Loucy (cell line): Measurements from ENCODE around the gene SHISA6.

Experiments
- H2AFZ ChIP-seq: fragments of 200-600 bp; sonication (generic); 2 replicates; pipeline ENCODE4 v1.6.0; 2016; ENCODE audit warnings: antibody characterized with exemption, mild to moderate bottlenecking, low read length, moderate library complexity
- H3F3A ChIP-seq: fragments of 200-600 bp; 2 replicates; pipeline ENCODE4 v1.6.0; 2016; ENCODE audit warnings: antibody characterized with exemption, low read depth, mild to moderate bottlenecking
- H3K27me3 ChIP-seq: fragments of 200-600 bp; sonication (generic); 2 replicates; pipeline ENCODE4 v1.6.1; 2014; ENCODE audit warnings: low read length, mild to moderate bottlenecking; ENCODE audit not compliant: insufficient read depth, poor library complexity, severe bottlenecking
- H3K36me3 ChIP-seq: fragments of 200-600 bp; sonication (generic); 2 replicates; pipeline ENCODE4 v1.6.1; 2016; ENCODE audit warnings: low read length; ENCODE audit not compliant: insufficient read depth
- H3K4me1 ChIP-seq: fragments of 200-600 bp; sonication (generic); 2 replicates; pipeline ENCODE4 v1.5.1; 2014; ENCODE audit warnings: low read length, mild to moderate bottlenecking; ENCODE audit not compliant: insufficient read depth, poor library complexity, severe bottlenecking
- H3K4me2 ChIP-seq: fragments of 200-600 bp; sonication (generic); 2 replicates; pipeline ENCODE4 v1.6.0; 2014; ENCODE audit warnings: antibody characterized with exemption, low read length, low read depth, mild to moderate bottlenecking; ENCODE audit not compliant: poor library complexity, severe bottlenecking
- H3K4me3 ChIP-seq: fragments of 200-600 bp; sonication (generic); 2 replicates; pipeline ENCODE4 v1.5.1; 2014; ENCODE audit warnings: low read length, mild to moderate bottlenecking, mixed read lengths; ENCODE audit not compliant: poor library complexity, severe bottlenecking
- H3K79me2 ChIP-seq: fragments of 200-600 bp; sonication (generic); 2 replicates; pipeline ENCODE4 v1.6.1; 2014; ENCODE audit warnings: low read length; ENCODE audit not compliant: insufficient read depth
- H3K9ac ChIP-seq: fragments of 200-600 bp; sonication (generic); 2 replicates; pipeline ENCODE4 v1.6.0; 2014; ENCODE audit warnings: mild to moderate bottlenecking, low read depth, low read length, moderate library complexity; ENCODE audit not compliant: poor library complexity, severe bottlenecking
- H3K9me2 ChIP-seq: fragments of 200-600 bp; sonication (generic); replicated peaks from 2 replicates; pipeline ENCODE4 v1.6.1; 2016; ENCODE audit warnings: low read depth, low read length, mixed read lengths
- H3K9me3 ChIP-seq: fragments of 200-600 bp; sonication (generic); 2 replicates; pipeline ENCODE4 v1.6.1; 2014; ENCODE audit warnings: mild to moderate bottlenecking, antibody characterized with exemption, low read length, low read depth; ENCODE audit not compliant: insufficient read depth
- H4K20me1 ChIP-seq: fragments of 200-600 bp; sonication (generic); 2 replicates; pipeline ENCODE4 v1.6.0; 2014; ENCODE audit warnings: antibody characterized with exemption, low read length, mild to moderate bottlenecking; ENCODE audit not compliant: insufficient read depth, poor library complexity, severe bottlenecking
- EZH2phosphoT487 ChIP-seq: fragments of 200-600 bp; IDR thresholded peaks from 2 replicates; pipeline ENCODE4 v1.6.1; 2018; ENCODE audit warnings: antibody characterized with exemption, mild to moderate bottlenecking, moderate library complexity, borderline replicate concordance
- TF ChIP-seq, protein P1 (sequence below): fragments of 200-600 bp; sonication (generic); conservative IDR thresholded peaks from 2 replicates; pipeline ENCODE4 v1.5.1; 2014; ENCODE audit warnings: mild to moderate bottlenecking, antibody characterized with exemption, low read length

Gene SHISA6

DNA sequence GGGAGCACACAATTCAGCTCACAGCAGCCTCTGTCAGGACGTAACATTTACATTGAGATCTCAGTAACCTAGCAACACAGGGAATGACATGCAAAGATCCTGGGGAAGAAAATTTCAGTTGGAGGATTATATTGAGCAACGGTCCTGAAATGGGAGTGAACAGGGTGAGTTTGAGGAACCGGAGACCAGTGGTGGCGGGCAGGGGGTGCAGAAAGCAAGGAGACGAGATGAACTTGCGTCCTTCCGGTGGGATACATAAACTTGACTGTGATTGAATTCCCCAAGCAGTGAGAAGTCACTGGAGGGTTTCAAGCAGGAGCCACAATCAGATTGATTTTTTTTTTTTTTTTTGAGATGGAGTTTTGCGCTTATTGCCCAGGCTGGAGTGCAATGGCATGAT lies 51.5 kb downstream of the SHISA6 start:
- no peaks in the 10 kb centered on the region for H3K36me3 ChIP-seq
- no peak overlapping the region for H3K4me2 ChIP-seq
- no peaks in the 10 kb centered on the region for H3K27me3 ChIP-seq
- H4K20me1 ChIP-seq: no peaks in the 10 kb centered on the region
- no peak overlapping the region for H2AFZ ChIP-seq
- H3K9me2 ChIP-seq: no peaks in the 10 kb centered on the region
- H3K4me1 ChIP-seq: no peaks in the 10 kb centered on the region
- no peaks in the 10 kb centered on the region for H3F3A ChIP-seq
- H3K79me2 ChIP-seq: no peaks in the 10 kb centered on the region
- no peak overlapping the region for H3K4me3 ChIP-seq
- H3K9me3 ChIP-seq: no peaks in the 10 kb centered on the region
- TF ChIP-seq EZH2phosphoT487: no peak
- TF ChIP-seq, protein P1, sequence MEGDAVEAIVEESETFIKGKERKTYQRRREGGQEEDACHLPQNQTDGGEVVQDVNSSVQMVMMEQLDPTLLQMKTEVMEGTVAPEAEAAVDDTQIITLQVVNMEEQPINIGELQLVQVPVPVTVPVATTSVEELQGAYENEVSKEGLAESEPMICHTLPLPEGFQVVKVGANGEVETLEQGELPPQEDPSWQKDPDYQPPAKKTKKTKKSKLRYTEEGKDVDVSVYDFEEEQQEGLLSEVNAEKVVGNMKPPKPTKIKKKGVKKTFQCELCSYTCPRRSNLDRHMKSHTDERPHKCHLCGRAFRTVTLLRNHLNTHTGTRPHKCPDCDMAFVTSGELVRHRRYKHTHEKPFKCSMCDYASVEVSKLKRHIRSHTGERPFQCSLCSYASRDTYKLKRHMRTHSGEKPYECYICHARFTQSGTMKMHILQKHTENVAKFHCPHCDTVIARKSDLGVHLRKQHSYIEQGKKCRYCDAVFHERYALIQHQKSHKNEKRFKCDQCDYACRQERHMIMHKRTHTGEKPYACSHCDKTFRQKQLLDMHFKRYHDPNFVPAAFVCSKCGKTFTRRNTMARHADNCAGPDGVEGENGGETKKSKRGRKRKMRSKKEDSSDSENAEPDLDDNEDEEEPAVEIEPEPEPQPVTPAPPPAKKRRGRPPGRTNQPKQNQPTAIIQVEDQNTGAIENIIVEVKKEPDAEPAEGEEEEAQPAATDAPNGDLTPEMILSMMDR: no peak
- H3K9ac ChIP-seq: no peak overlapping the region

DNA sequence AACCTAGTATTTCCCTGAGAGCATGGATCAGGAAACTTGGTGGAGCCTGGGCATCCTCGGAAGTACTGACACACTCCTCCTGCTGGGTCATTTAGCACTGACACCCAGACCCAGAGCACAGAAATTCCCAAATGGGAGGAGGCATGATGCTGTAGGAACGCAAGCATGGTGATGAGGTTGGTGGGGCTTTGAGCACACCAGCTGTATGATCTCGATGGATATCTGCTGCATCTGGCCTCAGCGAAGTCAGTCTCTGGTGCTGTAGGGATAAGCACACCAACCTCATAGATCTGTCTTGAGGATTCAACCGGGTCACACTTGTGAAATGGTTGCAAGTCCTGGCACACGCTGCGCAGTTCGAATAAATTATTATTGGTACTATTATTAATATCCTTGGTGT lies 52.5 kb downstream of the SHISA6 start:
- no peak overlapping the region for H3K9ac ChIP-seq

DNA sequence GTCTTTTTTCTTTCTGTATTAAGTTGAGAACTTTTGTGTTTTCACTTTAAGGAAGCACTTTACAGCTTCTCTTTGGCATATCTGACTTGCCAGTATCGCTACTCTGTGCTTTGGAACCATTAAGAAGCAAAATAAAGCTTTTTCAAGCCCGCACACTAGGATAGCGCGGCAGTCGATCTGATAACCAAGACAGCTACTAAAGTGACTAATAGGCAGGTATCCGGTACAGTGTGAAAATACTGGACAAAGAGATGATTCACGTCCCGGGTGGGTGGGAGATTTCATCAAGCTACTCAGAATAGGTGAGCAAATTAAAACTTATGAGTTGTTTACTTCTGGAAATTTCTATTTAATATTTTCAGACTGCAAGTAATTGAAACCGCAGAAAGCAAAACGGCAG lies 53.8 kb downstream of the SHISA6 start:
- no peaks in the 10 kb centered on the region for H3K36me3 ChIP-seq

More for the DNA sequence above, 52.5 kb downstream of the SHISA6 start:
- H3K4me3 ChIP-seq: no peak overlapping the region
- H3K4me1 ChIP-seq: no peaks in the 10 kb centered on the region
- no peaks in the 10 kb centered on the region for H4K20me1 ChIP-seq
- no peaks in the 10 kb centered on the region for H3F3A ChIP-seq
- no peaks in the 10 kb centered on the region for H3K9me2 ChIP-seq
- H3K79me2 ChIP-seq: no peaks in the 10 kb centered on the region
- no peak overlapping the region for H2AFZ ChIP-seq
- no peak overlapping the region for H3K4me2 ChIP-seq
- H3K27me3 ChIP-seq: no peaks in the 10 kb centered on the region
- H3K36me3 ChIP-seq: no peaks in the 10 kb centered on the region
- TF ChIP-seq, protein P1: no peak
- no peak for TF ChIP-seq EZH2phosphoT487
- H3K9me3 ChIP-seq: no peaks in the 10 kb centered on the region

More for the DNA sequence above, 53.8 kb downstream of the SHISA6 start:
- no peak overlapping the region for H3K4me3 ChIP-seq
- no peaks in the 10 kb centered on the region for H3K9me2 ChIP-seq
- no peak overlapping the region for H3K9ac ChIP-seq
- H3K79me2 ChIP-seq: no peaks in the 10 kb centered on the region
- no peaks in the 10 kb centered on the region for H3F3A ChIP-seq
- H4K20me1 ChIP-seq: no peaks in the 10 kb centered on the region
- no peak for TF ChIP-seq EZH2phosphoT487
- TF ChIP-seq, protein P1: no peak
- no peak overlapping the region for H2AFZ ChIP-seq
- H3K9me3 ChIP-seq: no peaks in the 10 kb centered on the region
- no peak overlapping the region for H3K4me2 ChIP-seq
- H3K4me1 ChIP-seq: no peaks in the 10 kb centered on the region
- H3K27me3 ChIP-seq: no peaks in the 10 kb centered on the region
